SK-N-SH (cell line): ENCODE data around the gene REEP3. TPM values are rescaled to one million over a fixed set of nuclear protein-coding genes. Genes with fewer than 3 reads are reported as not detected.

ENCODE experiments used
- CTCF ChIA-PET: fragments of 300-600, 350-600 bp; formaldehyde crosslinking; extraction: SDS; loops from one replicate; lab custom pipeline; 2021; lab: Yijun Ruan, JAX
- POLR2A ChIA-PET: fragments of 350-600 bp; sonication (Branson Sonifier 250); formaldehyde crosslinking; extraction: SDS; loops from one replicate; lab custom pipeline; 2020; ENCODE audit warnings: antibody characterized with exemption, inconsistent platforms; lab: Yijun Ruan, JAX
- DNase-seq: peaks from one replicate; pipeline ENCODE4 v3.0.0; 2012
- H2AFZ ChIP-seq: fragments of 200-600 bp; sonication (generic); 2 replicates; pipeline ENCODE4 v1.8.1; 2016; ENCODE audit warnings: antibody characterized with exemption, mild to moderate bottlenecking, low read depth
- H3F3A ChIP-seq: fragments of 200-600 bp; sonication (generic); replicated peaks from 2 replicates; pipeline ENCODE3; 2016; ENCODE audit warnings: antibody characterized with exemption, mild to moderate bottlenecking; ENCODE audit not compliant: insufficient read depth
- H3K27ac ChIP-seq, 2 experiments: fragments of 200-500 bp in 1 of 2; fragments of 200-600 bp in 1 of 2; sonication (Bioruptor generic) in 1 of 2; sonication (generic), shearing (Covaris generic) in 1 of 2; 2 replicates each; pipeline versions ENCODE4 v1.5.1 to v1.6.1; 2014 to 2016; ENCODE audit warnings: low read depth in 2 of 2, inconsistent platforms in 1 of 2, low read length in 1 of 2, mild to moderate bottlenecking in 1 of 2, mixed read lengths in 1 of 2
- H3K27me3 ChIP-seq: fragments of 200-600 bp; sonication (generic), shearing (Covaris generic); 2 replicates; pipeline ENCODE4 v1.6.1; 2016; ENCODE audit warnings: mixed run types; ENCODE audit not compliant: insufficient read depth
- H3K36me3 ChIP-seq, 2 experiments: fragments of 200-500 bp in 1 of 2; fragments of 200-600 bp in 1 of 2; sonication (Bioruptor generic) in 1 of 2; sonication (generic) in 1 of 2; replicated peaks in 1 of 2; 2 replicates each; pipeline versions ENCODE3 to v1.5.1; 2014 to 2016; ENCODE audit warnings: low read length in 1 of 2, mild to moderate bottlenecking in 1 of 2; ENCODE audit not compliant: insufficient read depth in 2 of 2, control insufficient read depth in 1 of 2
- H3K4me1 ChIP-seq, 2 experiments: fragments of 200-500 bp in 1 of 2; fragments of 200-600 bp in 1 of 2; sonication (Bioruptor generic) in 1 of 2; sonication (generic), shearing (Covaris generic) in 1 of 2; 2 replicates each; pipeline versions ENCODE4 v1.5.1 to v1.6.1; 2014 to 2016; ENCODE audit warnings: low read depth in 1 of 2, low read length in 1 of 2, mixed run types in 1 of 2; ENCODE audit not compliant: insufficient read depth in 2 of 2, control insufficient read depth in 1 of 2
- H3K4me2 ChIP-seq: fragments of 200-600 bp; sonication (generic), shearing (Covaris generic); 2 replicates; pipeline ENCODE4 v1.6.1; 2017; ENCODE audit warnings: mixed run types
- H3K4me3 ChIP-seq, 2 experiments: fragments of 200-500 bp in 1 of 2; fragments of 200-600 bp in 1 of 2; sonication (Bioruptor generic) in 1 of 2; sonication (generic), shearing (Covaris generic) in 1 of 2; 2 replicates each; pipeline versions ENCODE4 v1.5.1 to v1.8.1; 2014 to 2016; ENCODE audit warnings: low read depth in 2 of 2, inconsistent platforms in 1 of 2, low read length in 1 of 2, mild to moderate bottlenecking in 1 of 2, mixed read lengths in 1 of 2, moderate library complexity in 1 of 2
- H3K79me2 ChIP-seq: fragments of 200-600 bp; sonication (generic); 2 replicates; pipeline ENCODE4 v1.8.1; 2017; ENCODE audit warnings: mild to moderate bottlenecking; ENCODE audit not compliant: insufficient read depth
- H3K9ac ChIP-seq: fragments of 200-600 bp; sonication (generic); 2 replicates; pipeline ENCODE4 v1.6.1; 2017; ENCODE audit warnings: mixed run types
- H3K9me2 ChIP-seq: fragments of 200-600 bp; sonication (generic); 2 replicates; pipeline ENCODE4 v1.6.1; 2017; ENCODE audit warnings: mixed run types
- H3K9me3 ChIP-seq: fragments of 200-600 bp; sonication (generic); 2 replicates; pipeline ENCODE4 v1.6.1; 2017; ENCODE audit warnings: mixed run types, mild to moderate bottlenecking, moderate library complexity
- H4K20me1 ChIP-seq: fragments of 200-600 bp; sonication (generic); 2 replicates; pipeline ENCODE4 v1.6.1; 2017; ENCODE audit warnings: mild to moderate bottlenecking, mixed run types; ENCODE audit not compliant: insufficient read depth
- FOXM1 ChIP-seq: IDR thresholded peaks from 2 replicates; pipeline ENCODE4 v1.4.0; 2012; ENCODE audit warnings: low read depth, mild to moderate bottlenecking
- JUND ChIP-seq: IDR thresholded peaks from 2 replicates; pipeline ENCODE4 v1.4.0; 2012
- MEF2A ChIP-seq: IDR thresholded peaks from 2 replicates; pipeline ENCODE4 v1.4.0; 2012; ENCODE audit warnings: low read depth, borderline replicate concordance
- MXI1 ChIP-seq: IDR thresholded peaks from 2 replicates; pipeline ENCODE4 v1.6.1; 2012; ENCODE audit warnings: mild to moderate bottlenecking, low read depth, low read length, improper control_type of control experiment
- NFIC ChIP-seq: IDR thresholded peaks from 2 replicates; pipeline ENCODE4 v1.4.0; 2012; ENCODE audit warnings: borderline replicate concordance
- RCOR1 ChIP-seq: fragments of 150-350 bp; IDR thresholded peaks from 2 replicates; pipeline ENCODE4 v1.6.1; 2017; ENCODE audit warnings: antibody characterized with exemption, low read length
- SIN3A ChIP-seq: IDR thresholded peaks from 2 replicates; pipeline ENCODE4 v1.6.1; 2012; ENCODE audit warnings: low read depth, mild to moderate bottlenecking, low read length, moderate library complexity, borderline replicate concordance
- SMC3 ChIP-seq: IDR thresholded peaks from 2 replicates; pipeline ENCODE4 v1.6.1; 2012; ENCODE audit warnings: low read depth, low read length, improper control_type of control experiment
- YY1 ChIP-seq: IDR thresholded peaks from 2 replicates; pipeline ENCODE4 v1.4.0; 2012; ENCODE audit warnings: low read depth, mild to moderate bottlenecking
- WGBS: methylation state at CpG from one replicate; pipeline ENCODE4 v1.1.6; 2017; ENCODE audit warnings: low lambda C conversion rate; 5-methylcytosine and 5-hydroxymethylcytosine counted together
- polyA plus RNA-seq, 3 experiments: library from polyadenylated mRNA; depleted of rRNA; stranded (reverse); fragments of >200 nt; gene quantifications; 2 replicates each; pipeline ENCODE4 v1.2.3, GENCODE V29; 2012
- TF ChIP-seq, protein P1 (sequence below): IDR thresholded peaks from 2 replicates; pipeline ENCODE4 v1.6.1; 2012; ENCODE audit warnings: mild to moderate bottlenecking, low read depth, low read length, moderate library complexity
- TF ChIP-seq, protein P2 (sequence below): fragments of 150-350 bp; IDR thresholded peaks from 2 replicates; pipeline ENCODE4 v1.6.1; 2016; ENCODE audit warnings: mild to moderate bottlenecking, low read depth, low read length
- TF ChIP-seq, protein P3 (sequence below): IDR thresholded peaks from 2 replicates; pipeline ENCODE4 v1.4.0; 2012; ENCODE audit warnings: low read depth, borderline replicate concordance

Gene REEP3
- polyA plus RNA-seq, 1 of the 3 experiments (the other 2 are of a cell fraction), result 7.6 TPM

DNA sequence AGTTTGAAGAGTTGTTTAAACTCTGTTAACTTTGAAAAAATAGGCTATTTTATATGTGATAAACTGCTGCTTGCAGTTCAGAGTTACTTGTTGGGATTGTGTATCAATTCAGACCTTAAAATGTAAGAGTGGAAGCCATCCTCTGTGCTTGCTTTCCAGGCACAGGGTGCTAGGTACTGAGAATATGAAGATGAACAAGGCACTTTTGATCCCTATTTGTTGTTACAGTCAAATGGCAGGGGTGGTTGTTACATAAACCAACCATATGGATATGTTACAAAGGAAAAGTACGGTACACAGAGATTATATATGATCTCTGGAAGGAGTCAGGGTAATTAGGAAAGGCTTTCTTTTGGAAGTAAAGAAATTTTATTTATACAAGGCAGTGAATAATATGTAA lies 63.8 kb downstream of the REEP3 start:
- no peak for DNase-seq
- peaks cover 6% of the 10 kb centered on the region for H3F3A ChIP-seq
- CTCF ChIA-PET, result interaction anchor here (1.2 kb wide), 1 partner anchor 44 kb away, joined by 3 read pairs; no protein-coding TSS in a partner anchor
- no peaks in the 10 kb centered on the region for H3K9me2 ChIP-seq
- H3K4me3 ChIP-seq, result no peak overlapping the region
- peak overlapping the region; percentile 15 to 50; a peak in 3 of 4 replicates for H3K27ac ChIP-seq
- POLR2A ChIA-PET, result no interaction called here
- TF ChIP-seq NFIC (no peak), SMC3 (no peak), RCOR1 (no peak), YY1 (no peak), FOXM1 (no peak), SIN3A (no peak), JUND (no peak), MXI1 (no peak), MEF2A (no peak)
- TF ChIP-seq, protein P1, sequence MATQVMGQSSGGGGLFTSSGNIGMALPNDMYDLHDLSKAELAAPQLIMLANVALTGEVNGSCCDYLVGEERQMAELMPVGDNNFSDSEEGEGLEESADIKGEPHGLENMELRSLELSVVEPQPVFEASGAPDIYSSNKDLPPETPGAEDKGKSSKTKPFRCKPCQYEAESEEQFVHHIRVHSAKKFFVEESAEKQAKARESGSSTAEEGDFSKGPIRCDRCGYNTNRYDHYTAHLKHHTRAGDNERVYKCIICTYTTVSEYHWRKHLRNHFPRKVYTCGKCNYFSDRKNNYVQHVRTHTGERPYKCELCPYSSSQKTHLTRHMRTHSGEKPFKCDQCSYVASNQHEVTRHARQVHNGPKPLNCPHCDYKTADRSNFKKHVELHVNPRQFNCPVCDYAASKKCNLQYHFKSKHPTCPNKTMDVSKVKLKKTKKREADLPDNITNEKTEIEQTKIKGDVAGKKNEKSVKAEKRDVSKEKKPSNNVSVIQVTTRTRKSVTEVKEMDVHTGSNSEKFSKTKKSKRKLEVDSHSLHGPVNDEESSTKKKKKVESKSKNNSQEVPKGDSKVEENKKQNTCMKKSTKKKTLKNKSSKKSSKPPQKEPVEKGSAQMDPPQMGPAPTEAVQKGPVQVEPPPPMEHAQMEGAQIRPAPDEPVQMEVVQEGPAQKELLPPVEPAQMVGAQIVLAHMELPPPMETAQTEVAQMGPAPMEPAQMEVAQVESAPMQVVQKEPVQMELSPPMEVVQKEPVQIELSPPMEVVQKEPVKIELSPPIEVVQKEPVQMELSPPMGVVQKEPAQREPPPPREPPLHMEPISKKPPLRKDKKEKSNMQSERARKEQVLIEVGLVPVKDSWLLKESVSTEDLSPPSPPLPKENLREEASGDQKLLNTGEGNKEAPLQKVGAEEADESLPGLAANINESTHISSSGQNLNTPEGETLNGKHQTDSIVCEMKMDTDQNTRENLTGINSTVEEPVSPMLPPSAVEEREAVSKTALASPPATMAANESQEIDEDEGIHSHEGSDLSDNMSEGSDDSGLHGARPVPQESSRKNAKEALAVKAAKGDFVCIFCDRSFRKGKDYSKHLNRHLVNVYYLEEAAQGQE, result no peak
- TF ChIP-seq, protein P2, sequence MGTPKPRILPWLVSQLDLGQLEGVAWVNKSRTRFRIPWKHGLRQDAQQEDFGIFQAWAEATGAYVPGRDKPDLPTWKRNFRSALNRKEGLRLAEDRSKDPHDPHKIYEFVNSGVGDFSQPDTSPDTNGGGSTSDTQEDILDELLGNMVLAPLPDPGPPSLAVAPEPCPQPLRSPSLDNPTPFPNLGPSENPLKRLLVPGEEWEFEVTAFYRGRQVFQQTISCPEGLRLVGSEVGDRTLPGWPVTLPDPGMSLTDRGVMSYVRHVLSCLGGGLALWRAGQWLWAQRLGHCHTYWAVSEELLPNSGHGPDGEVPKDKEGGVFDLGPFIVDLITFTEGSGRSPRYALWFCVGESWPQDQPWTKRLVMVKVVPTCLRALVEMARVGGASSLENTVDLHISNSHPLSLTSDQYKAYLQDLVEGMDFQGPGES, result no peak
- TF ChIP-seq, protein P3, sequence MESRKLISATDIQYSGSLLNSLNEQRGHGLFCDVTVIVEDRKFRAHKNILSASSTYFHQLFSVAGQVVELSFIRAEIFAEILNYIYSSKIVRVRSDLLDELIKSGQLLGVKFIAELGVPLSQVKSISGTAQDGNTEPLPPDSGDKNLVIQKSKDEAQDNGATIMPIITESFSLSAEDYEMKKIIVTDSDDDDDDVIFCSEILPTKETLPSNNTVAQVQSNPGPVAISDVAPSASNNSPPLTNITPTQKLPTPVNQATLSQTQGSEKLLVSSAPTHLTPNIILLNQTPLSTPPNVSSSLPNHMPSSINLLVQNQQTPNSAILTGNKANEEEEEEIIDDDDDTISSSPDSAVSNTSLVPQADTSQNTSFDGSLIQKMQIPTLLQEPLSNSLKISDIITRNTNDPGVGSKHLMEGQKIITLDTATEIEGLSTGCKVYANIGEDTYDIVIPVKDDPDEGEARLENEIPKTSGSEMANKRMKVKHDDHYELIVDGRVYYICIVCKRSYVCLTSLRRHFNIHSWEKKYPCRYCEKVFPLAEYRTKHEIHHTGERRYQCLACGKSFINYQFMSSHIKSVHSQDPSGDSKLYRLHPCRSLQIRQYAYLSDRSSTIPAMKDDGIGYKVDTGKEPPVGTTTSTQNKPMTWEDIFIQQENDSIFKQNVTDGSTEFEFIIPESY, result no peak
- no peaks in the 10 kb centered on the region for H3K27me3 ChIP-seq
- no peak overlapping the region for H3K4me2 ChIP-seq
- peaks cover 8 to 13% of the 10 kb centered on the region in 2 experiments; a peak in 3 of 4 replicates for H3K4me1 ChIP-seq
- no peaks in the 10 kb centered on the region for H3K79me2 ChIP-seq
- 97% methylated on average over 1 of the region's 1 CpG for WGBS
- H3K36me3 ChIP-seq, result peaks cover 0 to 2% of the 10 kb centered on the region in 2 experiments
- H4K20me1 ChIP-seq, result no peaks in the 10 kb centered on the region
- H3K9me3 ChIP-seq, result no peaks in the 10 kb centered on the region
- no peak overlapping the region for H2AFZ ChIP-seq
- no peak overlapping the region for H3K9ac ChIP-seq
